Measurements from ENCODE around the gene HOXB3. TPM values are rescaled to one million over a fixed set of nuclear protein-coding genes. Genes with fewer than 3 reads are reported as not detected.

Gene HOXB3
- total RNA-seq, 1 experiment from 2014 or later: not detected

DNA sequence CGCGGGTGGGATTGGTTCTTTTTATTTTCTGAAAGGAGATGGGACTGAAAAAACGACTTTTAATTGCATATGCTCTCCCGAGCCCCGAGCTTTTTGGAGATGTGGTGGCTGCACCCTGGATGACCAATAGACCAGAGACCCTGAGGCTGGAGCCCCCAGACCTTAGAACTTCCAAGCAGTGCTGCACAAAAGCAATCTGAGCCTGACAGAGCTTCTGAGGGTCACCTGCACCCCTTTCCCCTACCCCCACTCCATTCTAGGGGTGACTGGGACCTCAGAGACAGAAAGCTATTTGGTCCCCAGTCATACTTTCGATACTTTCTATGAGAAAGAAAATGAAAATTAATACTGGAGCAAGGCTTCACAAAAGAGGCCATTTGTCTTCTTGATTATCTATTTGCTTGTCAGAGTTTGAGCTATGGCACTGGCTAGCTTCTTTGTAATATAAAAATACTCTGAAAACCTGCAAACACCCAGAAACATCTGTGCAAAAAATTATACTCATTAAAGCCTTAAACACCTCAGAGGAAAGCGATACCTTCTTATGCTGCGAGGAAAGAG lies 15.5 kb downstream of the HOXB3 start:
- Histone ChIP-seq H3K27me3 (ENCODE audit: insufficient read depth, low read length) (peaks cover 96% of the 10 kb centered on the region), H3K4ac (ENCODE audit: low read depth, low read length) (no peak overlapping the region), H2BK5ac (ENCODE audit: insufficient read length, low read length) (no peak overlapping the region), H3K14ac (ENCODE audit: insufficient read depth, low read length) (no peak overlapping the region), H2BK15ac (ENCODE audit: low read depth, low read length) (no peak overlapping the region), H3K4me2 (ENCODE audit: insufficient read depth, insufficient read length, low read length) (no peak overlapping the region), H3K23ac (ENCODE audit: insufficient read length, low read depth, low read length) (no peak overlapping the region), H3T11ph (ENCODE audit: low read length) (no peak overlapping the region), H3K27ac (ENCODE audit: insufficient read length, low read depth, low read length) (no peak overlapping the region), H3K4me1 (ENCODE audit: insufficient read depth, low read length) (no peaks in the 10 kb centered on the region), H3K79me1 (ENCODE audit: insufficient read depth, low read depth, low read length, poor library complexity, severe bottlenecking) (no peaks in the 10 kb centered on the region), H3K79me2 (ENCODE audit: insufficient read depth, low read length) (no peaks in the 10 kb centered on the region), H4K91ac (ENCODE audit: insufficient read length, low read depth, low read length) (no peak overlapping the region), H2BK20ac (ENCODE audit: low read depth, low read length, poor library complexity, severe bottlenecking) (no peak overlapping the region), H3K18ac (ENCODE audit: insufficient read length, low read depth, low read length) (no peak overlapping the region), H3K9ac (ENCODE audit: extremely low read depth, insufficient read length, low read length) (no peak overlapping the region), H4K5ac (ENCODE audit: insufficient read length, low read depth, low read length) (no peak overlapping the region), H2AK5ac (ENCODE audit: insufficient read length, low read length) (no peak overlapping the region), H4K20me1 (ENCODE audit: control insufficient read depth, insufficient read depth, insufficient read length) (peaks cover 2% of the 10 kb centered on the region), H2BK120ac (ENCODE audit: low read depth, low read length, poor library complexity, severe bottlenecking) (no peak overlapping the region), H3K9me3 (ENCODE audit: control insufficient read depth, low read depth, low read length) (no peaks in the 10 kb centered on the region), H3K23me2 (ENCODE audit: insufficient read length, low read depth, low read length, poor library complexity, severe bottlenecking) (no peaks in the 10 kb centered on the region), H2BK12ac (ENCODE audit: insufficient read length, low read depth, low read length) (no peak overlapping the region), H4K8ac (replicated peaks; ENCODE audit: insufficient read length, low read depth, low read length) (no peak overlapping the region), H3K56ac (ENCODE audit: insufficient read length, low read depth, low read length) (no peak overlapping the region), H2AFZ (ENCODE audit: low read length) (no peak overlapping the region)
- Mint-ChIP-seq H3K4me1 (peaks cover 5 to 35% of the 10 kb centered on the region in 2 experiments), H3K27me3 (ENCODE audit: low read depth) (peaks cover 17% of the 10 kb centered on the region), H3K36me3 (ENCODE audit: insufficient read depth in 1 of 3, low read depth in 3 of 3) (no peaks in the 10 kb centered on the region; a peak in 2 of 7 replicates), H3K4me3 (no peak overlapping the region), H3K27ac (no peak overlapping the region), H3K9me3 (peaks cover 7 to 10% of the 10 kb centered on the region in 2 experiments; a peak in 4 of 5 replicates)
- no peak for DNase-seq
- no CpG with 5 or more reads among the region's 8 CpGs for WGBS (ENCODE audit: extremely low coverage, insufficient read length, low lambda C conversion rate)
- no peak for TF ChIP-seq CTCF (conservative IDR thresholded peaks at IDR 0.05)
